HG02763 (cell line): ENCODE data around the gene AAK1.
"Not testable (repeated sequence)": the region's sequence is repeated elsewhere in the genome, so short reads cannot be mapped to it uniquely, and the experiment has no call there.

Experiments used
- ATAC-seq: cut with Tn5 transposase; IDR thresholded peaks from one replicate; pipeline ENCODE4 v1.9.1; 2021; ENCODE audit warnings: mild to moderate bottlenecking, moderate library complexity; ENCODE audit not compliant: unreplicated experiment

AAK1 gene

GRCh38 chr2:69643602-69644505 lies at the start of gene AAK1:
Gene AAK1, minus strand, starts transcription at chr2:69643739. Its CDS starts 699 bp downstream, at chr2:69643040.
- peak; percentile 49 for ATAC-seq

DNA sequence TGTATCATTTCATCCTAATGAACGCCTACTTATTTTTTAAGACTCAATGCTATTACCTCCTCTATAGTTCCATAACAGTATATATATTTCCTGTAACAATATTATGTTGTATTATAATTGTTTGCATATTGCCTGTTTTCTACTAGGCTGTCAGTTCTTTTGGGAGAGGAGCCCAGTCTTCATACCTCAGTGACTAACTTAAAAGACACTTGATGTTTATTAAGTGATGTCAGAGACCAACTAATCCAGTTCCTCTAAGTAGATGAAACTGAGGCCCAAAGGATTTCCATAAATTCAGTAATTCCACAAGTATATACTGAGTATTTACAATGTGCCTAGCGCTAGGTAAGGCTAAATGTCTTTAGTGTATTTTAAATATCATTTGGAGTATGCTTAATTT lies 48.9 kb upstream of the AAK1 start:
- ATAC-seq = no peak

DNA sequence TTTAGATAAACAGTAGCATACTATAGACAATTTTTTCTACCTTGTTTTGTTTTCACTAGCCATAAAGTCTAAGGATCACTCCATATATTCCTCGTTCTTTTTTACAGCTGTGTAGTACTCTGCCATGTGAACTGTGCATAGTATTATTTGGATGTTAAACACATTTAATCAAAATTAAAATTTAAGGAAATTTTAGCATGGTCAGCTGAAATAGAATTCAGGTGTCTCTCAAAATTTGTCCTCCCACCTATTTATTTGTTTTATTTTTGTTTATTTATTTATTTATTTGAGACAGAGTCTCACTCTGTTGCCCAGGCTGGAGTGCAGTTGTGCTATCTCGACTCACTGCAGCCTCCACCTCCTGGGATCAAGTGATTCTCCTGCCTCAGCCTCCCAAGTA lies 46.4 kb upstream of the AAK1 start:
- ATAC-seq = no peak

DNA sequence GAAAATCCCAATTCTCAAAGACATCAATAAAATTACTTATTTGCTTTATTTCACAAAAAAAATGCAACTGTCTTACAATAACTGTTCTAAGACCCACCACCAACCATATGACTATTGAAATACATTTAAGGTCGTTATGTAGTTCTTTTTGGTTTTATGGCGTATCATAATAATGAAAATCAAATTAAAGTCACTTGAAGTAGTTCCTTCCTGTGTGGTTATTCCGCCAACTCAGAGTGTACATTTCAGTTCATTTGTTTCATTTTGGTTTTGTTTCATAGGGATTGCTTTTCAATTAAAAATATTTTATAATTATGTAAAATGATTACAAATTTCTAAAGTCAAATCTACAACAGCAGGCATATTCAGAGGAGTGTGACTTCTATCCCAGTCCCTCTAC lies 45.9 kb upstream of the AAK1 start:
- no peak for ATAC-seq

GRCh38 chr2:69687971-69688611 lies 44.6 kb upstream of the AAK1 start:
- ATAC-seq = no peak

GRCh38 chr2:69686813-69687212 lies 43.3 kb upstream of the AAK1 start:
- ATAC-seq = no peak

DNA sequence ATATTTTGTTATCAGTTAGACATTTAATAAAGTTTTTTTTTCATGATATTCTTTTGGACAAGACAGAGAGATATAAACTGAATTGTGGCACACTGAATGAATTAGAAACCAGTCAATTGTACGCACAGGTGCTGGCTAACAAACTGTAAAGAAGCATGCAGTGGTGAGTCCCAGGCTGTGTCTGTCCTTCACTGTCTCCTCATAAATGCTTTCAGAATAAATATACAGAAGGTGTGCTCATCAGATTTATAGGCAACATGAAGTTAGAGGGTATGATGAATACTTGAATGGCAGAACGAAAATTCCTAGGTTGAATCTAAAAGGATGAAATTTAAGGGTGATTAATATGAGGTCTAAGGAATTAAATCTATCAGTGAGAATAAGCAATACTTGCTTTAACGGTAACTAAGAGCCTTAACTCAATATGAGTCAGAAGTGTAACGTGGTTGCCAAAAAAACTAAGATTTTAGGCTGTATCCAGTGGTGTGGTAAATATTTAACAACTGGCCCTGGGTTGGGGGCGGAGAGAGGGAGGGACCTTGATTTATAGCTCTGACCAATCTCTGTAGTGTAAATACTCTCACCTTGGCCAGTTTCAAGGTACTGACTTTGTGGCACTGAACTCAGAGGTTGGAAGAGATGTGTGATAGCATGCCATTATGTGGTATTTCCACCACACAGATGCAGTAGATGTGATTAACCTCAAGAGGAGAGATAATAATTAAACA lies 41.9 kb upstream of the AAK1 start:
- ATAC-seq = peak; percentile 48

DNA sequence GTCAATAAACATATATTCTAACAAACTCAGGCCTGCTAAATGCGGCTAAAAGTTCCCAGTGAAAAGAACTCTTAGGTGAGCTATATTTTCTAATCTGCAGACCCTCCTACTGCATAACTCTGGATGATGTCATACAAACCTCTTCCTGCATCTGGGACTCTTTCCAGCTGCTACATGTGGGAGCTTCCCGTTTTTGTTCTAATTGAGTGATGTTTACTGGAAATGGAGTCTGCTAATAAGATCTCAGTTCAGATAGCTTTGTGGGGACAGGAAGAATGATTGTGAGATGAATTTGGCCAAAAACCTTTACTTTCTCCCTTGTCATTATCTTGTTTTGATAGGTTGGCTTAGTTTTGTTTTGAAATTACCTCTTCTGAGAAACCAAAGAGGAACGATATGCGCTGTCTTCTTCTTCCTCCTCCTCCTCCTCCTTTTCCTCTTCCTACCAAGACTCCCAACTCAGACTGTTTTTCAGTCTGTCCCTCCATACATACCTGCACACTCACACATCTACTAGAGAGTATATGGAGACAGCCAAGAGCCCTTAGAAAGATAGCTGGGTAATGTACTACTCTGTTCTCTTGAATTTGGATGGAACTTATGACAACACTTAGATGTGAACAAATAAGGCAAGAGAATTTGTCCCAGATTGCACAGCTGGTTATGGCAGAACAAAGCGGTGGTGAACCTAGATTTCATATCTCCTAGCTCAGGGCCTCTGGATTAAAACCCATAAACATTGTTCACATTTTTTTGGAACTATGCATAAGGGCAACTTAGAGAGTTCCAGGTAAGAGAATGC lies 39.8 kb upstream of the AAK1 start:
- ATAC-seq = no peak

- ATAC-seq = no peak
Observed at GRCh38 chr2:69682525-69682924, 39.0 kb upstream of the AAK1 start.

GRCh38 chr2:69680001-69680675 lies 36.6 kb upstream of the AAK1 start:
- ATAC-seq = no peak

DNA sequence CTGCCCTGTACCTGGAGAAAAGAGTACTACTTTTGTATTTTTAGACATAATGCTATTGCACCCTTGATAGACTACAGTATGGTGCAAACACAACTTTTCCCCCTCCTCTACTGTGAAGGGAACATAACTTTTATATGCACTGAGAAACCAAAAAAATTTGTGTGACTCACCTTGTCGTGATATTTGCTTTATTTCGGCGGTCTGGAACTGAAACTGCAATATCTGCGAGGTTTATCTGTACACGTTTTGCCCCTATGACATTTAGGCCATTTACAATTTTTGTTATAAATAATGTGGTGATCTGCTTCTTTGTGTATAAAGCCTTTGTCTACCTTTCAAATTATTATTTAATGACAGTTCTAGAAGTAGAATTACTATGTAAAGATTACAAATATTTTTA lies 34.4 kb upstream of the AAK1 start:
- no peak for ATAC-seq

GRCh38 chr2:69676146-69676545 lies 32.6 kb upstream of the AAK1 start:
- ATAC-seq = no peak

- no peak for ATAC-seq
Observed at GRCh38 chr2:69674316-69674670, 30.8 kb upstream of the AAK1 start.

DNA sequence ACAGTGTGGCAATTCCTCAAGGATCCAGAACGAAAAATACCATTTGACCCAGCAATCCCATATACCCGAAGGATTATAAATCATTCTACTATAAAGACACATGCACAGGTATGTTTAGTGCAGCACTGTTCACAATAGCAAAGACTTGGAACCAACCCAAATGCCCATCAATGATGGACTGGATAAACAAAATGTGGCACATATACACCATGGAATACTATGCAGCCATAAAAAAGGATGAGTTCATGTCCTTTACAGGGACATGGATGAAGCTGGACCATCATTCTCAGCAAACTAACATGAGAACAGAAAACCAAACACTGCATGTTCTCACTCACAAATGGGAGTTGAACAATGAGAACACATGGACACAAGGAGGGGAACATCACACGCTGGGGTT lies 29.6 kb upstream of the AAK1 start:
- ATAC-seq = not testable (repeated sequence)

DNA sequence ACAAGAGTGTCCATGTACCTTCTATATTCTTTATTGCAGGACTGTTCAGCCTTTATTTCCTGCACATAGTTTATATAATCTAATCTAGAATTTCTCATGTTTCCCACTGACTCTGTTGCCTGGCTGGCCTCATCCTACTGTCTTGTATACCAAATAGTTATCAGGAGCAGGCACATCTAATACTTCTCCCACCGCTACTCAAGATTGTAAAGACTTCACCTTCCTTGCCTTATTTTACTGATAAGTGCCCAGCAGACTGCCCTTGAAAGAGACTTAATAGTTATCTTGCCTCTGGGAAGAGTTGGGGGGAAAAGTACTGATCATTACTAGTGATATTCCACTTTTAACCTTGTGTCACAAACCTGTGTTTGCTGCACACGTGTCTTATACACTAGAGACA lies 26.1 kb upstream of the AAK1 start:
- ATAC-seq = no peak

DNA sequence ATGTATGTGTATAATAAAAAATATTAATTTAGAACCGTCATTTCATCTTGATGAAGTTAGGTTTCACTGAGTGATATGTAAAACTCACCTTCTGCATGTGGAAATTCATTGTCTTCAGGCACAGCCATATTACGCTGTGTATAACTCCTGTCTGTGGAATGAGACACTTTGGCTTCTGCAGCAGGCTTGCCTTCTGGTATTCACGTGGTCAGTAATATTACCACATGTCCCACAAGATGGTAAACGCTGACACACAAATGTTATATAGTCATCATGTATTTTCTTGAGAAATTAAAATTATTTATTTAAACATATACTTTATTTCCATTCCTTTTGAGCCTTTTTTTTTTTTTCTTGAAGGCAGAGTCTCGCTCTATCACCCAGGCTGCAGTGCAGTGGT lies 25.1 kb upstream of the AAK1 start:
- no peak for ATAC-seq

DNA sequence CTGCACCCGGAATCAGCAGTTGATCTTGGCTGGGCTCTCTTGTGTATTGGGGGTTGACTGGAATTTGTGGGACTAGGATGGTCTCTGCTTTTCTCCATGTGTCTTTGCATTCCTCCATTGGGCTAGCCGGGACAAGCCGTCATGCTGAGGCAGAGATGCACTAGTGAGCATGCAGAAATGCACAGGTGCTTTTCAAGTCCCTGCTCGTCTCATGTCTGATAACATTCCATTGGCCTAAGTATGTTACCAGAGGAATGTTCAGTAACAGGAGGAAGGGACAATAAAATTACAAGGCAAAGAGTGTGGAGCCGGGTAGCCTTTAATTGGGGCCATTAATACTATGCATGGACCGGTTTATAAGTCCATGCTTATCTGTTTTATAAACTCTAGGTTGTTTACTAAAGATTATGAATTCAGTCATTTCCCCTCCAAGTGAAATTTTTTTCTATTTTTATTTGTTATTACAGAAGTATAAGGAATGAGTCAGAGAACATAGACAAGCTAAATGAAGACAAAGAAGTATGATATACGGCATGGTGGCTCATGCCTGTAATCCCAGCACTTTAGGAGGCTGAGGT lies 24.4 kb upstream of the AAK1 start:
- ATAC-seq = no peak

DNA sequence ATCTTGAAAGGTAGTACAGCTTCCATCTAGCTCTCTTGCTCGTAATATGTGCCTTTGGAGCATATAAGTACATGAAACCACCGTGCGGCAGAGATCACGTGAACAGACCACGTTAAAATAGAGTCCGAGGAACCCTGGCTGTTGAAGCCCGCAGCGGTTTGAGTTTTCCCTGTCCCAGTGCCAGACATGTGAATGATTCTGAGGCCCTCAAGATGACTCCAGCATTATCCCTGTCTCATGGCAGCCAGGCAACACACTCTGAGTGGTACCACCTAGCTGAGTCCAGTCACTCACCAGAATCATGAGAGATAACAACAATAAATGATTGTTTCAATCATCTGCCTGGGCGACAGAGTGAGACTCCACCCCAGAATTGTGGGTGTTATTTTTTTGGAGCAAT lies 21.6 kb upstream of the AAK1 start:
- ATAC-seq = no peak

- no peak for ATAC-seq
Observed at GRCh38 chr2:69663860-69664259, 20.3 kb upstream of the AAK1 start.

DNA sequence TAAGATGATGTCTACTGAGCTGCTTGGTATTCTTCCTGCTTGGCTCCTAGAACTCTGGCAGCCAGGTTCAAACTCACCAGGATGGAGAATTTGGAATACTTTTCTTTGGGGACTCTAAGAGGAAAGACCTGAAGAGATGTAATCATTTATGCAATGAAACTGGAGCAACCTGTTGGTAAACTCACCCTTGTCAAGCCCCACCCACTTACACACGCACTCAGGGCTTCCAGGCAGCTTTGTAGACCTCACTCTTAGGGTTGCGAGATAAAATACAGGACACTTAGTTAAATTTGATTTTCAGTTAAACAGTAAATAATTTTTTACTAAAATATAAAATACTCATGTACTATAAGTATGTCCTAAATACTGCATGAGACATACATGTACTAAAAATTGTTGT lies 19.0 kb upstream of the AAK1 start:
- not testable (repeated sequence) for ATAC-seq
